ENCODE measurements around the gene DDB1.
A peak's percentile ranks its signal among the peaks of the same experiment; 100 is the strongest.
"Not testable (repeated sequence)": the region's sequence is repeated elsewhere in the genome, so short reads cannot be mapped to it uniquely, and the experiment has no call there.

Gene DDB1

DNA sequence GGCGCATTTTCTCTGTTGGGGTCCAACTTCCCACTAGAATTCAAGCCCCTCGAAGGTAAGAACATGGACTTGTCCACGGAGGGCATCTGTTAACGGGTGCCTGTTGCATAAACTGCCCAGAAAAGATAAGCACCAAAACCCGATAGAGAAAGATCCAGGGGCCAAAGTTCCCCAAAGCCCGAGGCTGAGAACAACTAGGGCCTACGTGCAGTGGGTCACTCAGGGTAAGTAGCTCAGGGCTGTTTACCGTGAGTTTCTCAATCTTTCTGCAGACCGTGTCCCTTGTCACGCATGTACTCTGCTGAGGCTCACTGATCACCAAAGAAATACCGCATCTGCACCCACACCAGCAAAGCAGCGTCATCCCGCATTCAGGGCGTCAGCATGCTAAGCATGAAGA, 67.5 kb downstream of the DDB1 start:
- DNase-seq: no peak

DNA sequence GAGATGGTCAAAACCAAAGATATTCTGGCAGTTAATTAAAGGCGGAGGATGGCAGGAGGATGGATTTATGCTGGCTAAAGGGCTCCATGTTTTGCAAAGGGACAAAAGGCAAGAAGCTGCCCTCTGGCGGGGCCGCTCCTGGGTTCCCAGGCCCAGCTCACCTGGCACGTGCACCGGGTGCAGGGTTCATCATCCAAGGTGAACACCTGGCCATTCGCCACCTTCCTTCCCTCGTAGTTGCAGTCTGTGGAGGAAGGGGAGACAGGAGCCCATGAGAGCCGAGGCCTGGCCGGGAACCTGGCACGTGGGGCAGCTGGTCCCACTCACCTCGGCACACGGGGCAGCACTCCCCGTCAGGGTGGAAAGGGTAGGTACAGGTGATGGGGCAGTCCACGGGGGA, 68.1 kb downstream of the DDB1 start:
- no peak for DNase-seq

DNA sequence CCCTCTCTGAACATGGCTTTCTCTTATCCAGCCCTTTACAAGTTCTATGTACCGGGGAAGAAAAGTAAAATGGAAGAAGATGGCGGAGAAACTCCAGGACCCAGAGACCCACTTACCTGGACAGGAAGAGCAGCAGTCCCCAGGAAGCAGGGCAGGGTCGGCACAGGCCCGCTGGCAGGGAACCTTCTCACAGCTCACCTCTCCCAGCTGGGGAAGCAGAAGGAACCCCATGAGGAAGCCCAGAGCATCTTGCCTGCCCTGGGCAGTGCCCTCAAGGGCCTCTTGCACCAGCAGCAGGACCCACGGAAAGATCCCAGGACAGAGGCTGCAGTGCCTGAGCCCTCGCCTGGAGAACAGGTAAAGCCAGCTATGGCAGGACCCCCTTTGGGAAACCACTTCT, 68.5 kb downstream of the DDB1 start:
- no peak for DNase-seq

DNA sequence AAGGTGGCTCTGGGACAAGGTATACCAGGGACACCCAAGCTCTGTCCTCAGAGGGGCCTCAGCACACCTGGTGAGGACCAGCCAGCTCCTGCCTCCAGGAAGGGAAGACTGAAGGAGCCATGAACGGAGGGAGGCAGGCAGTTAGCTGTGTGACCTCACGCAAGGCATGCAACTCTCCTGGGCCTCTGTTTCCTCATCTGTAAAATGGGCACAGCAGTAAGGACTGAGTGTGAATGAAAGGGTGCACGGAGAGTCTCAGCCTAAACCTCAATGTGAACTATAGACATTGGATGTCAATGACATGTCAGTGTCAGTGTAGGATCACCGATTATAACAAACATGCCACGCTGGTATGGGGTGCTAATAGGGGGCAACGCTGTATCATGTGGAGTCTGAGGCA, 73.5 kb downstream of the DDB1 start:
- no peak for DNase-seq

DNA sequence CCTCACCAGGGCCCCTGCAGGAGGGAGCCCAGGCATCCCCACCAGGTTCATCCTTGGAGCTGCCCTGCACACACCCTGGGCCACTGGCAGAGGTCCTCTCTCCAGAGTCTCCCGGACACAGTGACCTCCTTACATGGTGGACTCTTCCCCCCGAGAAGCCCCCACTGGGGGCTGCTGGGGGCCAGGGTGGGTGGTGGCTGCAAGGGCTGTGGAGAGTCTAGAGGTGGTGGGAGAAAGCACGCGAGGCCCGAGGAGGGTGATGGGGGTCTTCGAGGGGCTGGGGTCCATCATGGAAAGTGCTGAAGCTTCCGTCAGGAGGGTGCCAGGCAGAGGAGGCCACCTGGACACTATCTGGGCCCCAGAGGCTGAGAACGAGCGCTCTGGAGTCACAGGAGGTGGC, 74.4 kb downstream of the DDB1 start:
- no peak for DNase-seq

DNA sequence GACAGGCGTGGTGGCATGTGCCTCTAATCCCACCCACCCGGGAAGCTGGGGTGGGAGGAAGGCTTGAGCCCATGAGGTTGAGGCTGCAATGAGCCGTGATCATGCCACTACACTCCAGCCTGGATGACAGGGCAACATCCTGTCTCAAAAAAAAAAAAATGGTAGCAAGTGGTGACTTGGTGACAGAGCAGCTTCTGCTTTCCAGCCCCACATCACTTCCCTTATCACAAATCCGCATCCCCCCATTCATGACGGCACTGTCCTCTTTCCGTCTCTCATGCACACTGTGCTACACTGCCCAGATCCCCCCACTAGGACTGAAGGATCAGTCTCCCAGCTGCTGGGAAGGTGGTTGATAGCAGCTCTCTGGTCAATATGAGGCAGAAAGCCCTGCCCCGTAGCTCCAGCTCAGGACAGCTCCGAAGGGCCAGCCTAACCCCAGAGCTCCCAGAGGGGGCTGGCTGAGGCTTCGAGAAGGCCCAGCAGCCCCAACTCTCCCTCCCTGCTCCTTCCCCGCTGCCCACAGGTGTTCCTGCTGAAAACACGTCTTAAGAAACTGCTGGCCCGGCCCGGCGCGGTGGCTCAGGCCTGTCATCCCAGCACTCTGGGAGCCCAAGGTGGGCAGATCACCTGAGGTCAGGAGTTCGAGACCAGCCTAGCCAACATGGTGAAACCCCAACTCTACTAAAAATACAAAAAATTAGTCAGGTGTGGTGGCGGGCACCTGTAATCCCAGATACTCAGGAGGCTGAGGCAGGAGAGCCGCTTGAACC, 76.0 kb downstream of the DDB1 start:
- peak; percentile 76 for DNase-seq

DNA sequence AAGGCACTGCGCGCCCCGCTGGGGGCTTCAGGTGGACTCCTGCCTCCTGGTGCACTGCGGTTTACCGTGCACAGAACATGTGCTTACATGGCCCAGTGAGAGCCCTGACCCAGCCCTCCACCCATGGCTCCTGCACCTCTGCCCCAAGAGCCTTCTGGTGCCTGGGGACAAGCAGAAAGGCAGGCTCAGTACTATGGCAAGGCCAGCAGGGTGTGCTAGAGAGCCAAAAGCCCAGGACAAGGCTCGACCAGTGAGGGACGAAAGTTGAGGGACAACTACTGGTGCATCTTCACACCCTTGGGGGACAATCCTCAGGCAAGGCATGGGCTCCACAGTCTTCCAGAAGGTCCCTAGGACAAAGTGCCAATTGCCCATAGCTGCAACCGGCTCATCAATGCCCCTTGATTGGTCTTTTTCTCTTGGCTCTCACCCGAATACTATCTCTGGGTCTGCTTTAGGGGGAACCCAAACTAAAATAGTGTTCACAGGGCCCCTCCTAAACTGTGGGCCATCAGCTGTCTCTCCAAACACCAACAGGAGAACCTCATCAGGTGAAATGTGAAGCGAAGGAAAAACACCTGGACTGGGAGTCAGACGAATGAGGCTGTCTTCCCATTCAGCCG, 78.4 kb downstream of the DDB1 start:
- peak; percentile 86 for DNase-seq

- not testable (repeated sequence) for DNase-seq
Measured at GRCh38 chr11:61252332-61252731, 80.6 kb downstream of the DDB1 start.

GRCh38 chr11:61250796-61251765, 81.8 kb downstream of the DDB1 start:
- DNase-seq: not testable (repeated sequence)

Data from hematopoietic multipotent progenitor cell treated with erythropoietin and hydrocortisone succinate and interleukin-3 and kit ligand, for 4 days (in vitro differentiated cells).